HG03521 (cell line): Measurements from ENCODE around the gene FBXL15.
A peak's percentile ranks its signal among the peaks of the same experiment; 100 is the strongest.
"Not testable (repeated sequence)": the region's sequence is repeated elsewhere in the genome, so short reads cannot be mapped to it uniquely, and the experiment has no call there.

ENCODE experiments used
- ATAC-seq: cut with Tn5 transposase; IDR thresholded peaks from one replicate; pipeline ENCODE4 v1.9.1; 2021; ENCODE audit warnings: mild to moderate bottlenecking, moderate library complexity; ENCODE audit not compliant: unreplicated experiment

FBXL15 gene

DNA sequence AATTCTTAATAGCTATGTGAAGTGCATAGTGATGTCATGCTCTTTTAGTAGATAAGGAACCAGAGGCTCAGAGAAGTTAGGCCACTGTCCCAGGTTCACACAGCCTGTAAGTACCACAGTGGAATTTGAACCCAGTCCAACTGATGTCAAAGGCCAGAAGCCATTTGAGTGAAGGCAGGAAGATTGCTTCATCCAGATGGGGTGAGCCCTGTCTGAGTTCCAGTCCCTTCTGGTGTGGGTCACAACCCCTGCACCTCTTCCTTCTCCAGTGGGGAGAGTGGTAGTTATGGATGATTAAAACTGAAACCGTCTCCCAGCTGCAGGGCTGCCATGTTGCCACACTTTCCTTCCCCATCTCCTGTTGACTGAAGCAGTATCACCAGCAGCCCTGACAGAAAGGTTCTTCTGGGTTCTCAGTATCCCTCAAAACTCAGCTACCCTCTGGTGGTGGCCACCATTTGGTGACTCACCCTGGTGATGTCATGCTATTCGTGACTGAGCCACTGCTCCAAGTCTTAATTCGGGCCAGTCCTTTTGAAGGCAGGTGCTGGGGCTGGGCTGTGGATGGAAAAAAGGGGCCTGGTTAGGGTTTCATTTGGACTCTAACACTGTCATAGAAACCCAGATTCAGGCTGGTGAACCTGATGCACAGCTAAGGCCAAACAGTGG is 32.2 kb downstream of the FBXL15 start:
- ATAC-seq: no peak

GRCh38 chr10:102453502-102453901 is 32.9 kb downstream of the FBXL15 start:
- no peak for ATAC-seq

- not testable (repeated sequence) for ATAC-seq
These were observed 34.2 kb downstream of the FBXL15 start for GRCh38 chr10:102454662-102455487.

- ATAC-seq: no peak
These were observed 35.3 kb downstream of the FBXL15 start for GRCh38 chr10:102455893-102456471.

DNA sequence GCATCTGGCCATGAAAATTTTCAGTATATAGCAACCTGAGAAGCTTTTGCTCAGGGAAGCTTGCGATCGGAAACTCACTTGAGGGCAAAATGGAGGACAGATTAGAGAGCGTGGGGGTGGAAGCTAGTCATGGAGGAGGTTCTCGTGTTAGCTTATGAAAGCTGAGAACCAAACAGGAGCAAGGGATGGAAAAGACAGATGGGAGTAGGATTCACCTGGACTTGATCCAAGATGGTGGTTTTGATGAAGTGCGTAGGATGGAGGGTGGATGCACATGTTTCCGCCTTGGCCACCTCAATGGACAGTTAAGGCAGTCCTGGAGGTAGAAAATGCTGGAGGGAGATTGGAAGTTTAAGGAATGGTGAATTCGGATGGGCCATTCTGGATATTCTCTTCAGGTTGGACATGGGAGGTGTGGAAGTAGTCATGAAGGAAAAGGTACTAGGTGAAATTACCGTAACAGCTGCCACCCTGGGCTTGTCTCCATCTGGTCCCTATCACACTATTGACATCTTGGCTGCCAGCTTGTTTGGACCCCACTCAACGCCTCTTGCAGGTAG is 37.0 kb downstream of the FBXL15 start:
- ATAC-seq: no peak

- ATAC-seq: no peak
These were observed 38.0 kb downstream of the FBXL15 start for GRCh38 chr10:102458656-102459055.

- ATAC-seq: peak; percentile 13
These were observed 40.2 kb downstream of the FBXL15 start for GRCh38 chr10:102460836-102461186.

DNA sequence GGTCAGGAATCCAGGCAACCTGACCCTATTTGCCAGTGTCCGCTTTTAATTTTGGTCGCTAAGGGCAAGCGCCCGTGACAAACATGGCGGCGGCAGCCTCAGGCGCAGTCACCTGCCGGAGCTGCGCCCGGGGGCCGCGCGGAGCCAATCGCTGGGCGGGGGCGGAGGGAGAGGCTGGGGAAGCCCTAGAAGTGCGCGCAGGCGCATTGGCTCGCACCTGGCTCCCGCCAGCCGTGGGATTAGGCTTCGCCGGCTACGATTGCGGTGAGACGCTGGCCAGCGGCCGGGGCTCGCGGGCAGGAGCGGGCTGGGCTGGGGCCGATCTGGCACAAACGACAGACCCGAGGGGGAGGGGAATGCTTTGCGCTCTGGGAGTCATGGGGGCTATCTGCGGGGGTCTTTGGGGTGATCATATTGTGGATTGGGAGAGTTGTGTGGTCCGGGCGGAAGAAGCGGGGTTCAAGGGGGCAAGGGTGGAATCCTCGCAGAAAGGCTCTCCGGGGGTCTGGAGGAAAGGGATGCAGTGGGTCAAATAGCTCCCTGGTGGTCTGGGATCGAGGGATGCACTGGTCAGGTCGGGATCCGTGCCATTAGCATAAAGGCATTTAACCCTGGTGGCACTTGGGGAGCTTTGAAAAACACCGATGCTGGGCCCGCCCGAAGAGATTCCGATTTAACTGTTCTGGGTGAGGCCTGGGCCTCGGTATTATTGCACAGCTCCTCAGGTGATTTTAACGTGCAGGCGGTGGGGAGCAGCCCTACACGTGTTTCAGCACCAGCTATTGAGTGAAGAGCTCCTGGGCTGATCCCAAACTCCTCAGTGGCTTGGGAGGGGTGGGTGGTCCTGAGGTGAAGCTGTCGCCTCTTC is 40.8 kb downstream of the FBXL15 start:
- peak; percentile 74 for ATAC-seq

DNA sequence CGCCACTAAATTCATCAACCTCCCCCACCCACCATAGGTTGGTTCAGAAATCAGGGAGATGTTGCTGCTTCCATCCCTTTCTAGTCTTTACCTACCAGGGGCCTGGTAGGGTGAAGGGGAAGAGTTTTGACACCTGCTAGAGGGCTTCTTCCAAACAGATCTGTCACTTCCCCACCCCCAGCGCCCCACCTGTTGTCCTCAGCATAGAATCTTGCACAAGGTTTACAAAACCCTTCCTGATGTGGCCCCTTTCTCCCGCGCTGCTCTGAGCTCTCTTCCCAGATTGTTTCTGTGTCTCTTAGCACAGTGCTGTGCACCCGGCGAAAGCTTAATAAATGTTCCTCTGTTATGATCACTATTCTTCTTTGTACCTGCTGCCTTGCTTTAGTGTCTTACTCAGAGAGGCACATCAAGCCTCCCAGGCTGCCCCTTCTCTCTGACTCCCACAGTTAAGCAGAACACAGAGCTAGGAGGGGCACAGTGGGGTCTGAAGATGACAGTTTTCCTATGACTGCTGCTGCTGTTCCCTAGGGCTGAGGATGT is 41.9 kb downstream of the FBXL15 start:
- no peak for ATAC-seq

DNA sequence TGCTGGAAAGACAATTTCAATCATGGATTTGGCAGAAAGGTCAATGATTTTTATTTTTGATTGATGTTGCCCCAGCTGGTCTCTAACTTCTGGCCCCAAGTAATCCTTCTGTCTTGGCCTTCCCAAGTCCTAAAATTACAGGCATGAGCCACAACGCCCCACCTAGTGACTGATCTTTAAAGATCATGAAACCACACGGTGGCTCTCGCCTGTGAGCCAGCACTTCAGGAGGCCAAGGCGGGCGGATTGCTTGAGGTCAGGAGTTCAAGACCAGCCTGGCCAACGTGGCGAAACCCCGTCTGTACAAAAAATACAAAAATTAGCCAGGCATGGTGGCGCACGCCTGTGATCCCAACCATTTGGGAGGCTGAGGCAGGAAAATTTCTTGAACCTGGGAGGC is 43.3 kb downstream of the FBXL15 start:
- ATAC-seq: no peak

DNA sequence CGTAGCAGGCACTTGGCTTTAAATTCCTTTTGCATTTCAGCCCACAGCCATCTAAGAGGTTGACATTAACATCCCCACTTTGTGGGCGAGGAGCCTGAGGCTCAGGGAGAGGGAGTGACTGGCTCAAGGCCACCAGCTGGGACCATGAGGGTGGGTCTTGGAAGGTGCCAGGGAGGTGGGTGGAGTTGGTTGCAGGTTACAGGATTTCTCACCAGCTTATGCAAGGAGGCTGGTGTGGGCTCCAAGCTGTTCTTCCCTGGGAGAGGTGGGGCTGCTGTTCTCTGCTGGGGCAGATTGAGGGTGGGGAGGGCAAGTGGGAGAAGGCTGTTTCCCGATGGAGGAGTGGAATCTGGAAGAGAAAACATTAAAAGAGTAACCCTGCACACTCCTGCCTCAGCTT is 44.8 kb downstream of the FBXL15 start:
- no peak for ATAC-seq

- no peak for ATAC-seq
These were observed 46.7 kb downstream of the FBXL15 start for GRCh38 chr10:102467318-102467717.

DNA sequence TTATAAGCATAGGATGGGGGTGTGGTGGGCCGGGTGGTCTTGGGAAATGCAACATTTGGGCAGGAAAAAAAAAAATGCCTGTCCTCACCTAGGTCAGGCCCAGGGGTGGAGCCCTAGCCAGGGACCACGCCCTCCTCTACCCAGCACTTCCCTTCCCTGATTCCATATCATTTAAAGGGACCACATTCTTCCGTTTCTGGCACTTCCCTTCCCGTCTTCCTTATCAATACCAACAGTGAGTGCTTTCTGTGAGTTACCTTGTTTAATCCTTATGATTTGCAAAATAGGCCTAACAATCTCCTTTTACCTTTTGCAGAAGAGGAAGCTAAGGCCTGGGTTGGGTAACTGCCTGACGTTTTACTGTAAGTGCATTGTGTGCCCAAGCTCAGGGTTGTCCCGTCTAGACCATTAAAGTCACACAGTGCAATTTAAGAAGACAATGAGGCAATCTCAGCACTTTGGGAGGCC is 47.4 kb downstream of the FBXL15 start:
- ATAC-seq: no peak

DNA sequence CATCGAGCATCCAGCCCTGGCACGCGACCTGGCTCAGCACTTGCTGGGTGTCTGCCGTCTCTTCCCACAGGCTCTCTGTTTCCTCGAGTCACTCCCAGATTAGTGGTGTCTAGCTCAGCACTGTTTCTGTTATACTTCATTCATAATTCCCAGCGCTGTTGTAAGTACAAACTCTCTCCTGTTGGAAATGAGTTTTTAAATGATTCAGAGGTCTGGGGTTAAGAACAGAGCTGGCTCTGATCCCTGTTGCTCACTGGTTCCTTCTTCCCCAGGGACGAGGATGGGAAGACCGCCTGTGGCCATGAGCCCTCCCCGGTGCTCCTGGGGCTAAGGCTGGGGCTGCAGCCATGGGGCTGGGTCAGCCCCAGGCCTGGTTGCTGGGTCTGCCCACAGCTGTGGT is 48.0 kb downstream of the FBXL15 start:
- ATAC-seq: no peak

- no peak for ATAC-seq
These were observed 50.2 kb downstream of the FBXL15 start for GRCh38 chr10:102470579-102471546.
